HG03196 (cell line): Measurements from ENCODE around the gene TMEM129.

Experiments used
- ATAC-seq: cut with Tn5 transposase; IDR thresholded peaks from one replicate; pipeline ENCODE4 v1.9.1; 2021; ENCODE audit not compliant: unreplicated experiment

The TMEM129 gene

DNA sequence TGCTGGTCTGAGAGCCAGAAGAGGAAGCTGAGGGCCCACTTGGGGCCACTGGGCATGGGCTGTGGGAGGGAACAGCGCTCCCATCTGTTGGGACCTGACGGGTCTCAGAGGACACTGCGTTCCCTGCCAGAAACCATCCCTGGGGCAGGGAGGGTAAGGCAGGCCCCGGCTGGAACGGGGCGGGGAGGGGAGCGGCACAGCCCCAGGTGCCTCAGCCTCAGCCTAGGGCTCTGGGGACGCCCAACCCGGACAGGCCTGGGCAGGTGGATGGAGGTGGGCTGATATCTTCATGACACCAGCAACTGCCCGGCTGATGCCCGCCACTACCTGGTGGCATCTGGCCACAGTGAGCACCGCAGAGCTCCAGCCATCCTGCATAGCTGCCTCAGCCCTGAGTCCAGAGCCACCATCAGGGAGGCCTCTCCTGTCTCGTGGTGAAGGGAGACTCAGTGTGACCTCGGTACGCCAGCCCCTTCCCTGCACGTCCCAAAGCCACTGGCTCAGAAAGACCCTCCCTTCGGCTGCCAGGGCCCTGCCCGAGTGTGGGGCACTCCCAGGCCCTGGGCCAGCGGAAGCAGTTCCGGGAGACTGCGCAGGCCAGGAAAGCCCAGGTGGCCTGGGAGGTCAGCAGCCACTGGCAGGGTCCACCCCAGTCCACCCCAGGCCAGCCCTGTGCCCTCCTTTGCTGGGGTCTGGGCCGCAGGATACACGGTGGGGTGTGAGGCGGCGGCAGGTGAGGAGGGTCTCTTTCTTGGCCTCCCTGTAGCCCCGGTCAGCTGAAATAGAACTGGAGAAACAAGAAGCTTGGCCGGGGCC lies 37.4 kb upstream of the TMEM129 start:
- ATAC-seq: no peak

DNA sequence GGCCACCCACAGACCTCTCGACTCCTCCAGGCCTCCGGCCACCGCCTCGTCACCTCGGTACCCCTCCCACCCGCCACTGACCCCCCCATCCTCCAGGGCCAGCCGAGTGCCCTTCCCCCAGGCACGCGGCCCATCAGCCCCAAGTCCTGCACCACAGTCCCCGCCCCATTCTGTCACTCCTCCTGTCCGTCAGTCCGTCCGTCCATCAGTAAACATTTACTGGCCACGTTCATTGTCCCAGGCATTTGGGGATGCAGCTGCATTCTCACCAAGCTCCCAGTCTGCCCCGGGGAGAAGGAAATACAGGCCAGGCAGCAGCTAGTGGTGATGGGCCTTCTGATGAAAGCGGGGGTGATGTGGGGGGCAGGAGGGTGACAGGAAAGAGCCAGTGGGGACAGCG lies 36.7 kb upstream of the TMEM129 start:
- ATAC-seq: no peak

DNA sequence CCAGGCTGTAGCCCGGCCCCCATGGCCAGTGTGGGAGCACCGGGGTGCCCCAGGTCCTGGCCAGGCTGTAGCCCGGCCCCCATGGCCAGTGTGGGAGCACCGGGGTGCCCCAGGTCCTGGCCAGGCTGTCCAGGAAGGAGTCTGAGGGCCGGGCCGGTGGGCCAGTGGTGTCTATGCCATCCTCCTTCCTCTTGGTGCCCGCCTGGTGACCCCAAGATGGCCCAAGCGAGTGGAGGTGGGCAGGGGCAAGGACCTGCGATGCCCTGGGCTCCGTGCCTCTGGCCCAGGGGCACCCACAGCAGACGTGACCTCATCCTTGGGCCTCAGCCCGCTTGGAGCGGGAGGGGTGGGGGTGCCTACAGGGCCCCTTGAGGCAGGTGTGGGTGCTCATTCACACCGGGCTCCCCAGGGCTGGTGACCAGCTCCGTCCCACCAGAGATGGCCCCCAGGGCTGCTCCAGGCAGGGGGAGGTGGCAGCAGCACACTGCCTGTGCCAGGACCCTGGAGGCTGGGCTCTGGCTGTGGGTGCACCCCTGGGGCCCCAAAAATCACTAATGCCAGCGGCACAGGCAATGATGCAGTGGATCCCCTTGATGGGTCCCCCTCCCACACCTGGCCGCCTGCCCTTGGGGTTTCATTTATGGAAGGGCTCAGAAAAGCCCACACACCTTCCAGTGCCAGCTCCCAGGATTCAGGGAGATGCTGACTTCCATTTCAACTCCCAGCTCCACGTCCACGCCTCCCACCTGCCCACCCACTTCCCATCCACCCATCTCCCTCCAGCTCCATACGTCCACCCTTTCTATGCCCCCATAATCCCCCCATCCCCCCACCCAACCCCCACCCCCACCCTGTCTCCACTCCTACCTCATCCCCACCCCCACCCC lies 36.0 kb upstream of the TMEM129 start:
- no peak for ATAC-seq

DNA sequence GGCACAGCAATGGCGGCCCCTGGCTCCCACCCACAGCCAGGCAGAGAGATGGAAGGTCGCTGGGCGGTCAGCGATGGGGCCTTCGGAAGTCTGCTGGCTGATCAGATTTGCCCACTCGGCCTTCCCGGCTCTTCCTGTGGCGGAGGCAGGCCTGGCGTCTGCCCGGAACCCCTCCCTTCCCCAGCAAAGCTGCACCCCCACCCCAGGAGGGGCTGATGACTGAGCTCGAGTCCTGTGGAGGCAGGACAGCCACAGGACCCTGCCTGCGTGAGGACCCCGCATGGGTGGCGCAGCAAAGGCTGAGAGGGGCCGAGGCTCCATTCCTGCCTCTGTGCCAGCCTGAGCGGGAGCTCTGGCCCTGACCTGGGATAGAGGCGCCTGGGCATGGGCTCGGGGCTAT lies 35.0 kb upstream of the TMEM129 start:
- no peak for ATAC-seq

DNA sequence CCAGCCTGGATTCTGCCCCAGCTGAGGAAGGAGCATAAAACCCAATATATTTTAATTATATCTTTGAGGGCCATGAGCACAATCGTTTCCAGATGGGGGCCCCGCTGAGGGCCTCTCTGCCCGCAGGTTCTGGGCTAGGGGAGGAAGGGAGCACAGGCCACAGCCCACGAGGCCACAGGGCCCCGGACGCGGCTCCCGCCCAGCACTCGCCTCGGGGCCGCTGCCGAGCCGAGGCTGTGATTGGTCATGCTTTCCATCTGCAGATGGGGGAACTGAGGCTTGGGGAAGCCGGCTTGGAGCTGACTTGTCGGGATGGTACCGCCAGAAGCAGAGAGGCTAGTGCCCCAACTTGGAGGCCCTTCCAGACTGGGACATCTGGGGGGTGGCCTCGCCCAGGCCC lies 34.2 kb upstream of the TMEM129 start:
- ATAC-seq: no peak

DNA sequence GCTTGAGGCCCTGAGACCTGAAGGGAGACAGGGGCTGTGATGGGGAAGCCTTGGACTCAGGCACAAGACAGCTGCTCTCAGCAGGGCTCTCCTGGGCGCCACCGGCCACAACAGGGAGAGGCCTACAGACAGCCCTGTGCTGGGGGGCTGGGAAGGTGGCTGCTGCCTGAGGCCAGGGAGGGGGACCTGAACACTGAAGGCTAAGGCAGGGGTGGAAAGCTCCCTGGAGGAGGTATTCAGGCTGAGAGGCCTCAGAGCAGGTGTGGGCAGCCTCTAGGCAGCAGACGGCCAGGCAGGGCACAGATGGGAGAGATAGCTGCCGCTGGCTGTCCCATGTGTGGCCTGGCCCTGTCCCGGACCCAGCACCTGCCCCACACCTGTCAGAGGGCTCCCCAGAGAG lies 33.2 kb upstream of the TMEM129 start:
- ATAC-seq: no peak

DNA sequence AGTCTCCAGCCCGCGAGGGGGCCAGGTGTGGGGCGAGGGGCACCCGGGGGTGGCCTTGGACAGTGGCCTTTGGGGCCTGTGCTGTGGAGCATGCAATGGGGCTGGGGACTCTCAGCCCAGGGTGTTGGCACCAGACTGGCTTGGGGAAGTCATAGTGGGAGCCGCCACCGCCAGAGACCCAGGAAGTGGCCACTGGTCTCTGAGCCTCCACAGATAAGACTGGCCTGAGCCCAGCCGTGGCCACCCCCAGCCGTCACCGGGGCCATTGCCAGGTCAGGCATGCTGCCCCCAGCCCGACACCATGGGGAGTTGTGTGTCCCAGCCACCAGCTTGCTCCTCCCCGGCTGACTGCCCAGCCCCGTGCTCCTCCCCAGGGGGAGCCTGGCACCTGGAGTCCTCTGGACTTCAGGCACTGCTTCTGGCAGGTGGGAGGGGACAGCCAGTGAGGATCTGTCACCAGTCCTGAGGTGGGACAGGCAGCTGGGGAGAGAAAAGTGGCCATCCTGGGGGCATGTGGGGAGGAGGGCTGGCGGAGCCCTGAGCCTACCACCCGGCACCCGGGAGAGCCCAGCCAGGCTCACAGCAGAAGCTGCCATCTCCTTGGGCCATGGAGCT lies 32.7 kb upstream of the TMEM129 start:
- no peak for ATAC-seq

DNA sequence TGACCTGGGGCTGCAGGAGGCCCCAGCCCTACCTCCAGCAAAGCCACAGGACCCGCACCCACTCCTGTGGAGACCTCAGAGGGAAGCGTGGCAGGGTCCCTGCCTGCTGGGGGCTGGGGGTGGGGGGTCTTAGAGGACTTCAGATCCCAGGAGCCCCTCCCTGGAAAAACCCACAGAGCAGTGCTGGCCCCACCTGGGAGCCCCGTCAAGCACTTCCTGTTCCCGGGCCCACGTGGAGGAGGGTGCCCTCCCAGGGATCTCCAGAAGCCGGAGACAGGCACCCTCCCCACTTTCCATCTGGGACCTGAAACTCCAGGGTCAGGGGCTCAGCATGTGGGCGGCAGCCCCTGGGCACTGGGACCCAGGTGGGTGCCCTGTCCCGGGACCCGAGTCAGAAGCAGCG lies 32.2 kb upstream of the TMEM129 start:
- no peak for ATAC-seq

DNA sequence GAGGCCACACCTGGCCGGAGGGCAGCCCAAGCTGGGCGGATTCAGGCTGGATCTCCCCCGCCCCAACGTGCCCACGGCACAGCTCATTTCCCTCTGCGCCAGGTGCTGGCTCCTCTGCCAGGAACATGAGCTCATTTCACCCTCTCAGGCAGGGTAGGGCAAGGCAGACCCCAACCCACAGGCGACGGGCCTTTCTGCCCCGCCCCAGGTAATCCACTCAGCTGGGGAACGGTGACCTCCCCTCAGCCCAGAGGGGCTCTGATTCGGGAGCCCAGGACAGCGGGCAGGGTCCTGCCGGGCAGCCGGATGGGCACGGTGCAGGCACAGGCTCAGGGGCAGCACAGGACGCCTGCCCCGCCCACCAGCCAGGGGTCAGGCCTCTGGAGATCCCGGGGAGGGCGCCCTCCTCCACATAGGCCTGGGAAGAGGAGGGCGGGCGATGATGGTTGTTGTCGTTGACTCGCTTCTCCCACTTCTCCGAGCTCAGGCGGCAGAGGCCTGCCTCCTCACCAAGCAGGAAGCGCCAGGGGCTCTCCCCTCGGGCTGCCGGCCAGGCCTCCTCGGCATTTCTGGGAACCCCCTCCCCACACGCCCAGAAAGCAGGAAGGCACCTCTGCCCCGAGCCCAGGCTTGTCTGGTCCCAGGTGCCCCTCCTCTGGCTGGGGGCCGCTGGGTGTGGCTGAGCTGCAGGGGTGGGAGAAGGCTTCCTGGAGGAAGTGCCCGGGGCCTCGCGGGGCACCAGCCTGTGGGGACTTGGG lies 31.3 kb upstream of the TMEM129 start:
- ATAC-seq: no peak

DNA sequence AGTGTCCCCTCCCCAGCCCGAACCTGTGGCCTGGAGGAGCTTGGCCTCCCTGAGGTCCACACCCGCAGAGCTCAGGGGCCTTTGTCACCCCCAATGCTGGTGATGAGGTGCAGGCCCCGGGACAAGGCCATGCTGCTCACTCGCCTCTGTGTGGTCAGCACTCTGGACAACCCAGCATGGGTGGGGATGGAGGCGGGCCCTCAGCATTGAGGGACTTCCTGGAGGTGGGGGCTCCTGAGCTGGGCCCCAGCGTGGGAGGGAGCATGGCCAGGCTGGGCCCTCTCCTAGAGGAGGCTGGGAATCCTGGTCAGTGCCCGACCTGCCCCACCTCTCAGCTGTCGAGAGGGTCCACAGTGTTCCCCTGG lies 30.8 kb upstream of the TMEM129 start:
- no peak for ATAC-seq

DNA sequence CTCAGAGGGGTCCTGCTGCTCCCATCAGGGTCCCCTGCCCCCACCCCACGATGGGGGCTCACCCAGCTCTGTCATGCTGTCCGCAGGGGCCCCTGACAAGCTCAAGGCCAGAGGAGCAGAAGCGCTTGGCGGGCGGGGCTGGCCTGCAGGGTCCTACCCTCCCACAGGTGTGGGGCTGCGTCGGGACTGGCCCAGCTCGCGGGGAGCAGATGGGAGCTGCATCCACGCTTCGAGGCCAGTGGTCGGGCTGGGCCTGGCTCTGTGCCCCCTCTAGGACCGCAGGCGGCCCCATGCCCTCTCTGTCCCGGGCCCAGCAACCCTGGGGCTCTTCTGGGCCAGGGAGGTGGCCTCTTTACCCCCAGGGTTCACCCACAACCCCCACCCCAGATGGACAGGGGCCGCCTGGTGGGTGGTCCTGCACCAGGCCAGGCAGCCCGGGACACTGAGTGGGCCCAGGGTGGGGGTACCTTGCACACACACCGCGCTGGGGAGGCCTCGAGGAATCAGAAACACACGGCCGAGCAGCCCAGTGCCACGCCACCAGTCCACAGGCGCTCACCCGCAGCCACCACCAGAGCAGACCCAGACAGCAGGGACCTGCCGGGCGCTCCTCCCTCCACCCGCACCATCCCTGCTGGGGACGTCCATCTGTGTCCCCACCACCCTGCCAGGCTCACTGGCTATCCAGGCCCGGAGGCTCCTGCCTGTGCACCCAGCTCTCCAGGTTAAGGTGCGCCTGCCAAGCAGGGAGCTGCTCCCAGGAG lies 30.2 kb upstream of the TMEM129 start:
- ATAC-seq: no peak

DNA sequence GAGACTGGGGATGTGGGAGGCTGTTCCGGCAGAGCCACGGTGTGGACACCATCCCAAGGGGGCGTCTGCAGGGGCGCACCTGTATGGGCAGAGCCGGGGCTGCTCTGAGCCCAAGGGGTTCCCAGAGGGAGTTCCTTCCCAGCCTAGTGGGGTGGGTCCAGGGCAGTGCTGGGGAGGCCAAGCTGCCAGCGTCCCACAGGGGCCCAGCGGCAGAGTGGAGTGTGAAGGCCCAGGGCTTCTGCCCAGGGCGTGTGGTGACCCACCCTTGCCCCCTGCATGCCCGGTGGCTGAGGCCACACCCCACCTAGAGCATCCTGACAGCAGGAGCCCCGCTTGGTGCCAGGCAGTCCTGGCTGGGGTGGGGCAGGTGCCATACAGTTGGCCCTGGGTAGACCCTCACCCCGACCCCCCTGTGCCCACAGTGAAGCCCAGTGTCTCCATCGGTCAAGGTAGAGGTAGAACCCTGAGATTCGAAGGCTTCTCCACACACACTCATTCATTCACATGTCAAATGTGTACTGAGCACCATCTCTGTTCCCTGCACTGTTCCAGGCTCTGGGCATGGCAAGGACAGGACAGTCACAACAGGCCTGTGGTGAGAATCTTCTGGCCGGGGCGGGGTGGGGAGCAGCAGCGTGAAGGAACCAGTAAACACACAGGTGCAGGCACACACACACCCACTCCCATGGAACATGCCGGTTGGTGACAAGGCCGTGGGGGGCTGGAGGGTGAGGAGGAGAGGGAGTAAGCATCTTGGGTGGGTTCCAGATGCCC lies 29.4 kb upstream of the TMEM129 start:
- ATAC-seq: no peak

DNA sequence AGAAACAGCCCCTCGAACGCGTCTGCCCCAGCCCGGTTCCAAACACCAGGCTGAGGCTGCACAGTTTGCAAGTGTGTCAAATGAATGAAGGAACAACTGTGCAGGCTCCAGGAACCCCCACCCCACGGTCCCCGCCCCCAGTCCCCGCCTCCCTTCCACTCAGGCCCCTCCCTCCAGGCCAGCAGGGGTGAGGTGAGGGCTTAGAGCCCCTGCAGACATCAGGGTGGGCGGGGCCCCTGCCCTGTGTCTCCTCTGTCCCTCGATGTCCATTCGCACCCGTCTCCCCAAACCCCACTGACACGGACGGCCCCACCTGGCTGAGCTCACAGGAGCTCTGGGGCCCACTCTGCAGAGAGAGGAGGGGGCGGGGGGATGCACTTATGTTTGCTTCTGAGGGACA lies 28.7 kb upstream of the TMEM129 start:
- ATAC-seq: no peak

DNA sequence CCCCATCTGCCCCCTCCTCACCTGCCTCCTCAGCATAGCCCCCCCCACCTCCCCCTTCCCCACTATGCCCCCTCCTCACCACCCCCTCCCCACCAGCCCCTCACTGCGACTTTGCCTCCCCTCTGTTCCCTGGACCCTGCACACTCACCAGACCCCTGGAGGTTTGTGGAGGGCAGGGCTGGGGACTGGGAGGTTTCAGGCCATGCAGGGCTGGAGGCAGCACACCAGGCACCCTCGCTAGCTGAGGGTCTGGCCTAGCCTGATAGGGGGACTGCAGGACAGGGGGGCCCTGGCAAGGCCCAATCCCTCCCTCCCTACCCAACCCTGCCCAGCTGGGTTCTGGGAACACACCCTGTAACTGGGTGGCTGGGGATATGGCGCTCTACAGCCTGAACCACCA lies 28.2 kb upstream of the TMEM129 start:
- no peak for ATAC-seq

DNA sequence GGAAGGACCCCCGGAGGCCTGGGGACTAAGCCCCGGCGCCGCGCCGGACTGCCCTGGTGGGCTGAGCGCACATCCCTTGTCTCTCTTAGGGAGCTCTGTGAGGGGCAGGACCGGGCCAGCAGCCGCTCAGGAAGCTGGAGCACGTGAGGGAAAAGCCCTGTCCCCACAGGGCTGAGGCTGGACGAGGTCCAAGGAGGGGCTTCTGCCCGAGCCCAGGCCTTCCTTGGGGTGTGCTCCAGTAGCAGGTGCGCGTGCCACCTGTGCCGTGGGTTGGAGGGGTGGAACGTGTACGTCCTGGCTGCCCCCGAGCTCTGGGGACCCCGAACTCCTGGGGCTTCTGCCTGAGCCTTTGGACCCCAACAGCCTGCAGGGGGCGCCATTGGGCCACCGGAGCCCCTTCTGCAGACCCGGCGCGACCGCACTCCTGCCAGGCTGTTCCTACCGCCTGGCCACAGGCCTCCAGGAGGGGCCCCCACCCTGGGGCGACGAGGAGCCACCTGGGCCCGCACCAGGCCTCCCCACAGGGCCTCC lies 27.4 kb upstream of the TMEM129 start:
- ATAC-seq: no peak

DNA sequence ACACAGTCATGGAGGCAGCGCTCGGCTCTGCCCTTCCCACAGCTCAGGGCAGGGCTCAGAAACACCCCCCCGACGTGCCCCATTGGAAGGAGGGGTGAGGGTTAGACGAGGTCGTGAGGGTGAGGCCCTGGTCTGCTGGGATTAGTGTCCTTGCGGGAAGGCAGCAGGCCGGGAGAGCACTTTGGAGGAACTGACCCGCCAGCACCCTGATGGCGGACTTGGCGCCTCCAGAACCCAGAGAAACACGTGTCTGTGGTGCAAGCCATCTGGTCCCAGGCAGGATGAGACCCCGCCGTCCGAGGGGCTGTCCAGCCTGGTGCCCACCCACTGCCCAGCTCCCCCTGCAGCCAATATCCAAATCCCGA lies 26.5 kb upstream of the TMEM129 start:
- no peak for ATAC-seq

DNA sequence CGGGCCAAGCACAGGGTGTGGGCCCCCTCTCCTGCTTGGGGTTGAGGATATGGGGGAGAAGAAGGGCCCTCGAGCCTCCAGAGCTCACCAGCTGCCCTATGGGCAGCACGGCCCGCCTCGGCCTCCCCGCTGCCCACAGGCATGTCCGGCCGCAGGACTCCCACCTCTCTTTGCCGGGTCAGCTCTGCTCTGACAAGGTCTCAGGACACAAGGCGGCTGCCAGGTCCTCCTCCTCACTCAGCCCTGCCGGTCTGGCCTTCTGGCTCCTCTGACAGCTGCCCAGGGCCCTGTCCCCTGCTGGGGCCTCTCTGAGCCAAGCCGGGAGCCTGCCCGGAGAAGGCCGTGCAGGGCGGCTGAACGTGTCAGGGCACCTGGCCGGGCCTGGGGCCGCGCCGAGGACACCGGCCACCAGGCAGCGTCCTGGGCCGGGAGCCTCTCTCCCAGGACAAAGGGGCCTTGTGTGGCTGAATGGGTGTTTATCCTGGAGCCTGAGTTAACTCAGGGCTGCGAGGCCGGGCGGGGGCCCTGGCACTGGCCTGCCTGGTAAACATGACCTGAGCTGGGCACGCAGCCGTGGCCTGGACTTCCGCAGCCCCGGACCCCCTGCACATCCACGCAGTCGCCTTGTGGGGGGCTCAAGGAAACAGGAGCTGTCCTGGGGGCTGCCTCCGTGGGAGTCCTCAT lies 25.9 kb upstream of the TMEM129 start:
- ATAC-seq: no peak

DNA sequence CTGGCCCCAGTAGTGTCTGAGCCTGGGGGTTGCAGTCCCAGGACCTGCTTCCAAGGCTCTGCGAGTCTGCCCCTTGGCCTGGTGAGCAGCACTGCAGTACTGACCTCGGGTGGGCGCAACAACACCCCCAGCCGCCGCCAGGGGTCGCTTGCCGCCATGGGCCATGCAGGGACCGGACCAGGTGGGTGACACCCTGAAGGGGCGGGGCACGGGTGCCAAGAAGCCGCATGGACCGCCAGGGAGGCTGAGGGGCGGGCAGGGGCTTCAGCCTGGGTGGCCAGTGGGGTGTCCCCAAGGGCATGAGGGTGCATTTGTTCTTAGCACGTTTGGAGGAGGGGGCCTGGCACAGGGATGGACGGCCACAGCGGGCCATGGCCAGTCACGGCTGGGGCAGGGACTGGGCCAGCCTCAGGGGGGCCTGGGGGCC lies 25.2 kb upstream of the TMEM129 start:
- no peak for ATAC-seq

DNA sequence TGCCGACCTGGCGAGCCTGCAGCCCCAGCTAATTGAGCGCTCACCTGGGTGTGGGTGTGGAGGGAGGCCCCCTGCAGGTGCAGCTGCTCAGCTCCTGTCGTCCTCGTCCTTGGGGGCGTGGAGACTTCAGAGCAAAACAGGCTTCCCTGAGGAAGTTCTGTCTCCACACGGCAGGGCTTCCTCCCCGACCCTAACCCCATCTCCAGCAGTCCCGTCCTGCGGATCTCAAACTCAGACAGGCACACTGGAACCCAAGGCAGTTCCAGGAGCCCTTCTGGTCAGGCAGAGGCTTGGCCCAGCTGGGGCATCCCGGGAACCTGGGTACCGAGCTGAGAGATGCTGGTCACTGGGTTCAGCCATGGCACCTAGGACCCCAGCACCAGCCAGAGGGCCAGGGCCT lies 24.6 kb upstream of the TMEM129 start:
- ATAC-seq: no peak
